NCI-H446 (cell line): ENCODE measurements around the gene KRTAP2-2.

Experiments used
- DNase-seq, 2 experiments: peaks; one replicate each; lab custom pipeline; 2025; lab: John Stamatoyannopoulos, UW

KRTAP2-2 gene

DNA sequence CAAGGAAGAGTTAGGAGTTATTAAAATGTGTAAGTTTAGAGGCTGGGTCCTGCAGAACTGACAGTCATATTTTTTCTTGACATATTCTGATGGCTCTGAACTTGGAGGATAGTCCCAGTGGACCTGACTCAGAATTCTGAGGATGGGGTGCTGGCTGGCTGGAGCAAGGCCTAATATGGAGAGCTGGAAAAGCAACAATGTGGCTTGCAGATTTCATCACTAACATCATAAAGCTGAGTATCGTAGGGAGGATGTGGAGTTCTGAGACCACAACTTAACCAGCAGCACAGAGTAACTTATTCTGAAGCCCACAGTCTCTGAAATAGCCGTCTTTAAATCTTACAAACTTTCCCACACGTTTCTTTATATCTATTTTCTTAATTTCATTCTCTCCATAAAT lies 30.3 kb downstream of the KRTAP2-2 start:
- no peak for DNase-seq

DNA sequence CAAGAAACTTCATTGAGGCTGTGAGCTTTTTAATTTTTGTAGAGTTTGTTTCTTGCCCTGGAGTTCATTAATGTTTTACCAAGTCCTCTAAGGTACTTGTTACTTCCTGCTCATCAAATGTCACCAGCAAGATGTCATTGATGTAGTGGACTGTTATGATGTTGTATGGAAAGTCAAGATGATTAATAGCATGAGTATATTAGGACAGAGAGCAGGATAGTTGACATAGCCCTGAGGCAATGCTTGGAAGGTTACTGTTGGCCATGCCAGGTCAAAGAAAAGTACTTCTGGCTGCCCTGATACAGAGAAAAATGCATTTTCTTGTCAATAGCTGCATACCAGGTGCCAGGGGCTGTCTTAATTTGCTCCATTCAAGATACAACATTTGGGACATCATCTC lies 34.7 kb downstream of the KRTAP2-2 start:
- no peak for DNase-seq

DNA sequence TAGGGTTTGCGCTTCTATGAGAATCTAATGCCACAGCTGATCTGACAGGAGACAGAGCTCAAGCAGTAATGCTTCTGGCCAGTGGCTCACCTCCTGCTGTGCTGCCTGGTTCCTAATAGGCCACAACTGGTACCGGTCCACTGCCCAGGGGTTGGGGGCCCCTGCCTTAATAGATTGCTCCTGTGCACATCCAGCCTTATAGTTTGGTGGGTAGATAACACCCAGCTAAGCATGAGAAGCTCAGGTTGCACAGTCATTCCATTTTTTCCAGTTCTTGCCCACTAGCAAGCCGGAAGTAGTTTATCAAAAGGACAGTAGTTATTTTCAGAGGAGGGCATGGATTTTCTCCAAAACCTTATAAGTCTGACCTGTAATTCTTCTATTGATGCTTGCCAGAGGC lies 35.6 kb downstream of the KRTAP2-2 start:
- no peak for DNase-seq

DNA sequence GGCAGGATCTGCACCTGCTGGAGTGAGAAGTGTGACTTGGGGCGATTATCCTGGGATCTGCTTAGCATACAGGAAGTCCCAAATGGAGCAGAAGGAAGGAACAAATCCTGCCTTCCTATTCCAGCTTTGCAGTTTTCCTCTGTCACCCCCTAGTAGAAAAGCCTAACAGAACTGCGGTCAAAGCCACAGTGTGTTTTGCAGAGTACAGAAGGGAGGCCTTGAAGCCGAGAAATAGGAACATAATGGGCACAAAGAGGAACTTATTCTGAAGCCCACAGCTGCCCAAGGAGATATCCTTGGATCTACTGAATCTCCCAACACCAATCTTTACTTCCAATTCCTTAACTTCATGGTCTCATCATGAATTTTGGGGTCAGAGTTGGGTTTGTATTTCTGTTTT lies 36.5 kb downstream of the KRTAP2-2 start:
- no peak for DNase-seq

DNA sequence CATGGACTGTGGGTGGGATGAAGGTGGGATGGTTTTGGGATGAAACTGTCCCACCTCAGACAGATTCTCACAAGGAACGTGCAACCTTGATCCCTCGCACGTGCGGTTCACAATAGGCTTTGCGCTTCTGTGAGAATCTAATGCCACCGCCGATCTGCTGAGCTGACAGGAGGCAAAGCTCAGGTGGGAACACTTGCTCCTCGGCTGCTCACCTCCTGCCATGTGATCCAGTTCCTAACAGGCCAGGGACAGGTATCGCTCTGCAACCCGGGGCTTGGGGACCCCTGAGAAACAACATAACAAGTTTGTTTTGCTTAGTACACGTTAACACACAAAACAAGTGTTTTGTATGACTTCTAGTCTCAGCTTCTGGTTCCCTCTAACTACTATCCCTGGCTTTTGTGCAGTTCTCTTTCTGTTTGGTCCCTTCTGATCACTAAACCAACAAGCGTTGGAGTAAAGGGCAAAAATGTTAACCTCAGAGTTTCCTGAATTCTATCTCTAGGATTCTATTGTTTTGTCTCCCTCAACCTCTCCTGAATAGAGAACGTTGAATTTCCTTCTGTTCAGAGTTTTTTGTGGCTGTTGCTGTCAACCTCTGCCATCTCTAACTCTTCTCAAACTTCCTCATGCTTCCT lies 38.3 kb downstream of the KRTAP2-2 start:
- no peak for DNase-seq

DNA sequence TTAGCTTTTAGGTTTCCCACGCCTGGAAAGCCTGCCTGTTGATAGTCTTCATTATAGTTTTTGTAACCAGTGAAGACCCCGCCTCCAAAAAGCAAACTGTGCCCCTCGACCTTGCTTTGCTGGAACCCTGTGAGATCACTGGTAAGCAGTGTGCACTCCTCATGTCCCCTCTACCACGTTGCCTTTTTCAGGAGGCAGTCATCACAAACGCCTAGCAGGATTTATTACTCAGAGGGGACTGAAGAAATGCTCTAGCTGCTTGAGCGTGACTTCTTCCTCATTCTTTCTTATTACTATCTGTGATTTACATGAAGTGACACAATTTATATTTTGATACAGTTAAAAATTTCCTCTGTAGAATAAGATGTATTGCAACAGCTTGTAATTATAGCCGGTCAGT lies 39.6 kb downstream of the KRTAP2-2 start:
- no peak for DNase-seq

DNA sequence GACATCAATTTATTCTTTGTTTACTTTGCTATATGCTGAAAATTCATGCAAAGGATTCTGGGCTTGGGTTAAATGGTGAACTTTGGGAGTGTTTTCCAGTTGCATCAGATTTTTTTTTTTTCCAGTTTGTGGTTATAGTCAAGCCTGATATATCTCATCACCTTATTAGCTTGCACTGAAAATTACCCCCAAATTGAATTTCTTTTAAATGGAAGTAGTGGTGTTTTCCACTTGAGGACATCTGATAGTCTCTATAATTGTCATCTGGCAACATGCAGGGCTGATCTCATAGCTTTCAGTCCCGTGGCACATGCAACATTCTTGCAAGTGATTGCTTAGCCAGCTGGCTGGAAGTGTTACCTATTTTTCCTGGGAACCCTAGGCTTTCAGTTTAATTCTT lies 41.4 kb downstream of the KRTAP2-2 start:
- no peak for DNase-seq

DNA sequence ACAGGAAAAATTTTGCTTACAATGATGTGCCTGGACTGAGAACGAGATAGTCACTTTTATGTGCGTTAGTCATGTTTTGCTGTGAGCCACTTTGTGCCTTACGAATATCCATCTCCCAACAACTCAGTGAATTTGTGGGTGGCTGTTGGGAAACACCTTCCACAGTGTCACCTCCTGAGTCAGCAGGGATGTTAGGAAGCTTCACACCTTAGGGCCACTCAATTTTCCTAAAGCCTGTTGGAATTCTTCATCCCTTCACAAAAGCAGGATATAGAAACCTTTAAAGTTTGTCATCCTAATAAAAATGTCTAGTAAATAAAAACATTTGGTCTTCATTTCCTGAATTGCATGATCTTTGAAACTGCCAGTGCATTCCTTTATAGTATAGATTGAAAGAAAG lies 41.8 kb downstream of the KRTAP2-2 start:
- no peak for DNase-seq

DNA sequence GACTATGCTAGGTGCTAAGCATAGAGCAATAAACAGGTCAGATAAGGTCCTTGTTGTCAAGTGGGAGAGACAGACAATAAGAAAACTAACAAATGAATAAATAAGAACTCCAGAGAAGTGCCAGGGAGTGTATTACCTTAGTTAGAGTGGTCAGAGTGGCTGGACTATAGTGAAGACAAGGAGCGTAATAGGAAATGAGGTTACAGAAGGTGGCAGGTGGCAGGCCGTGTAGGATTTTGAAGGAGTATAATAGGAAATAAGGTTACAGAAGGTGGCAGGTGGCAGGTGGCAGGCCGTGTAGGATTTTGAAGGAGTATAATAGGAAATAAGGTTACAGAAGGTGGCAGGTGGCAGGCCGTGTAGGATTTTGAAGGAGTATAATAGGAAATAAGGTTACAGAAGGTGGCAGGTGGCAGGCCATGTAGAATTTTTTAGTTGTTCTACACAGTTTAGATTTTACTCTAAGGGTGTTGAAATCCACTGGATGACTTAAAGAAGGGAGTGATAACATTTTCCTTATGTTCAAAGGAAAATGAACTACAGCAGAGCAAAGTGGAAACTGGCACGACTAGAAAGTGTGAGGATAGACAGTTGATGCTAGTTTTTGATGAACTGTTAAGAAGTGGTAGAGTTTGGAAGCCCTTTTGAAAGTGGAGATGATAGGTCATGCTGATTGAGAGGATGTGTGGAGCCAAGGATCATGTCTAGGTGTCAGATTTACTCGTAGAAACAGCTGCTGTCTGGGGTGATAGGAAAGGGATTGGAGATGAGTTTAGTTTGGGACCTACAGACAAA lies 42.5 kb downstream of the KRTAP2-2 start:
- no peak for DNase-seq

DNA sequence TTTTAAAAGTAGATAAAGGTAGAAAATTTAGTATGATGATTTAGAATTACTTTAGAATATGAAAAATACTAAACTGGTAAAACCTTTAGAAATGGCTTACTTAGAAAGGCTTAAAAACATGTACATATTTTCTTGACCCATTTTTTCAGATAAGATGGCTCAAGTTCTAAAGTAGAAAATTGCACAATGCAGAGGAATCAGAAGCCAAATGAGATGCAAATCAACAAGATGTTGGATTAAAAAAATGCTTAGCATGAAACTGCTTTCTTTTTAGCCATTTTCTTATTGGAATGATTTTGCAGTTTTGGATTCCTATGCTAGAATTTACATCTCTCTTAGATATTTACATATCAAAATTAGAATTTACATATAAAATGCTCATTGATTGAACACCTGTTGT lies 44.6 kb downstream of the KRTAP2-2 start:
- no peak for DNase-seq

DNA sequence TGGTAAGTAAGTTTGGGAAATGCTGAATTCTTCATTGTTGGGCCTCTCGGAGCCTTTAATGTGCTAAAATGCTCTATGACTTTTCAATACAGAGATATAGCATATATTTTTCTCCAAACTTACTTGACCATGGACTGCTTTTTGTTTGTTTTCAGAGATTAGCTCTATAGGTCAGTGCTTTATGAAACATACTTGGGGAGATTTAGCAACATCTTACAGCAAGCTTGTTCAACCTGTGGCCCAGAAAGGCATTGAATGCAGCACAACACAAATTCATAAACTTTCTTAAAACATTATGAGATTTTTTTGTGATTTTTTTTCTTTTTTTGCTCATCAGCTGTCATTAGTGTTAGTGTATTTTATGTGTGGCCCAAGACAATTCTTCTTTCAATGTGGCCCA lies 45.1 kb downstream of the KRTAP2-2 start:
- DNase-seq: no peak

DNA sequence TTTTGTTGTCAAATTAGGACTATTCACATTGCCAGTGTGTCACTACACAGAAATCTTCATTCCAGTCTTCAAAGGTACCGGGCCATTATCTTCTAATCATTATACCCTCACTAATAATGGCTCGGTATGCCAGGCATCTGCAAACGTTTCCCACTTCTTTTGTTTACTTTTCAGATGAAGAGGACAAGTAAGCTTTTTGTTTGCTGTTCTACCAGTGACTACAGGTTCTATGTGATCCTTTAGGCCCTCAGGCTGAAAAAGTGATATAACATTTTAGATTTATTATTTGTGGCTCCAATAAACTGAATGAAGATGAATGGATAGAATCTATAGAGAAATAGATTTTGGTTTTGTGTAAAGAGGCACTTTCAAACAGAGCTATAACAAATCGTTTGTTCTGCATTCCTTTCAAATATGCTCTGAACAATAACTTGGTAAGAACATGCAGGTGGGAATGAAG lies 45.7 kb downstream of the KRTAP2-2 start:
- no peak for DNase-seq

DNA sequence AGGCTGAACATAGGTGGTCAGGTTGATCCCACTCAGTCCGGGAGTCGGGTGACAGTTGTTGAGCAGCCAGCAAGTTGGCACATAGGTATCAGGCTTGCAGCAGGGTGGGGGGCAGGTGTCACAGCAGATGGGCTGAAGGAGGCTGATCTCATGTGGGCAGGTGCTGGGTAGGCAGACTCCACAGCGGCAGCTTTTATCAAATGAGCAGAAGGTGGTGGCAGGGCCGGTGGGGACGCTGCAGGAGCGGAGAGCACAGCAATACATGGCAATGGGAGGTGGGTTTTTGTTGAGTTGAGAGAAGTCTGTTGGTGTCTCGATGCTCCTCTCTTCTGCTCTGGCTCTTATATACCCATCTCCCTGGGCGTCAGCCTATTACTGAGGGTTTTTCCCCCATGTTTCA lies 46.2 kb downstream of the KRTAP2-2 start, which contains the start of gene KRTAP3-1:
TSS of gene KRTAP3-1 (minus strand) at position 318 of the 400 bp plus-strand sequence. CDS start at position 264, 54 bp downstream.
- DNase-seq: no peak
